HL-60 (cell line): ENCODE data around the gene ARID5B.

Source experiments
- DNase-seq, 2 experiments: peaks; one replicate each; pipeline ENCODE4 v3.0.0-alpha.2; 2010 to 2020; ENCODE audit warnings: low read depth in 1 of 2, low spot score in 1 of 2
- H3K27ac ChIP-seq: fragments of 250-450 bp; sonication (Bioruptor Pico); replicated peaks from 2 replicates; pipeline ENCODE4 v1.5.1; 2020; ENCODE audit warnings: mild to moderate bottlenecking, moderate library complexity
- H3K27me3 ChIP-seq: fragments of 250-450 bp; sonication (Bioruptor Pico); 2 replicates; pipeline ENCODE4 v1.5.1; 2021; ENCODE audit warnings: mild to moderate bottlenecking, moderate library complexity; ENCODE audit not compliant: insufficient read depth, poor library complexity, severe bottlenecking
- H3K4me3 ChIP-seq: replicated peaks from 2 replicates; pipeline ENCODE4 v1.5.1; 2011; ENCODE audit warnings: mild to moderate bottlenecking, control low read depth, low read length; ENCODE audit not compliant: insufficient read depth
- CTCF ChIP-seq: IDR thresholded peaks from one replicate; pipeline ENCODE4 v1.5.1; 2011; ENCODE audit warnings: low read length, control low read depth, inconsistent platforms; ENCODE audit not compliant: insufficient read depth
- GABPA ChIP-seq: IDR thresholded peaks from 2 replicates; pipeline ENCODE4 v1.6.1; 2012; ENCODE audit warnings: low read depth
- POLR2AphosphoS5 ChIP-seq: IDR thresholded peaks from 2 replicates; pipeline ENCODE4 v1.6.1; 2012; ENCODE audit warnings: low read depth
- REST ChIP-seq: IDR thresholded peaks from 2 replicates; pipeline ENCODE4 v1.6.1; 2012; ENCODE audit warnings: low read depth; ENCODE audit not compliant: insufficient replicate concordance
- SPI1 ChIP-seq: IDR thresholded peaks from 2 replicates; pipeline ENCODE4 v1.6.1; 2012; ENCODE audit warnings: low read depth, mild to moderate bottlenecking, borderline replicate concordance

ARID5B gene

GRCh38 chr10:62038609-62039190 is 137.2 kb downstream of the ARID5B start:
- DNase-seq, result peak in 1 of 2 experiments; percentile 32
- TF ChIP-seq CTCF (peak; percentile 47), POLR2AphosphoS5 (no peak)
- H3K27me3 ChIP-seq, result no peaks in the 10 kb centered on the region
- H3K27ac ChIP-seq, result no peak overlapping the region
- H3K4me3 ChIP-seq, result no peak overlapping the region

- H3K27me3 ChIP-seq, result no peaks in the 10 kb centered on the region
- TF ChIP-seq REST (no peak), GABPA (no peak), CTCF (no peak), SPI1 (no peak), POLR2AphosphoS5 (no peak)
- no peak for DNase-seq
- H3K4me3 ChIP-seq, result no peak overlapping the region
- H3K27ac ChIP-seq, result no peak overlapping the region
Observed at GRCh38 chr10:62039954-62040353, 138.5 kb downstream of the ARID5B start.

GRCh38 chr10:62040881-62041280 is 139.4 kb downstream of the ARID5B start:
- Histone ChIP-seq H3K27me3 (peaks cover 4% of the 10 kb centered on the region), H3K27ac (no peak overlapping the region), H3K4me3 (no peak overlapping the region)
- DNase-seq, result no peak
- no peak for TF ChIP-seq SPI1
- no peak for TF ChIP-seq REST
- no peak for TF ChIP-seq CTCF
- no peak for TF ChIP-seq POLR2AphosphoS5
- no peak for TF ChIP-seq GABPA

- no peak overlapping the region for H3K4me3 ChIP-seq
- peaks cover 5% of the 10 kb centered on the region for H3K27me3 ChIP-seq
- no peak overlapping the region for H3K27ac ChIP-seq
- DNase-seq, result no peak
- TF ChIP-seq CTCF (no peak), SPI1 (no peak), GABPA (no peak), POLR2AphosphoS5 (no peak), REST (no peak)
Observed at GRCh38 chr10:62043421-62044021, 142.0 kb downstream of the ARID5B start.
